Liver (tissue), 2 donors: Measurements from ENCODE around the gene SLC29A3.

Experiments used
- FOXA1 ChIP-seq: IDR thresholded peaks from 2 replicates; pipeline ENCODE4 v1.6.1; 2016; ENCODE audit warnings: antibody characterized with exemption
- TF ChIP-seq, protein P1 (sequence below): fragments of 150-350 bp; IDR thresholded peaks from 2 replicates; pipeline ENCODE4 v1.5.1; 2017; ENCODE audit warnings: improper control_type of control experiment, low read depth, low read length; ENCODE audit not compliant: missing input control
- donor health status: healthy.

DNA sequence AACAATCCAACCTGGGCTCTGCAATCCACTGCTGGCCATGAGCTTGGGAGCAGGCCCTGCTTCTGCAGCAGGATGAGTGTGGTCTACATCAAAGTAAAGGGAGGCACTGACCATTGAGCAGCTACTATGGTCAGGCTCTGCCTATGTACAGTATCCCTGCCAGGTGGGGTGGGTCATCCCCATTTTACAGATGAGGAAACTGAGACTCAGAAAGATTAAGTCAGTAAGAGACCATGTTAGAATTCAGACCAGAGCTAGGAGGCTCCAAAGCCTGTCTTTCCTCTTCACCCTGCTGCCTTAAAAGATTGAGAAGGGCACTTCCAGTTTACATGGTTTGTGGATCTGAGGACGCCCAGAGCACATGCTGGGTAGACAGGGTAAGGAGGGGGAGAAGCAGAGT is 50.5 kb downstream of the SLC29A3 start:
- no peak for TF ChIP-seq FOXA1
- TF ChIP-seq, protein P1, sequence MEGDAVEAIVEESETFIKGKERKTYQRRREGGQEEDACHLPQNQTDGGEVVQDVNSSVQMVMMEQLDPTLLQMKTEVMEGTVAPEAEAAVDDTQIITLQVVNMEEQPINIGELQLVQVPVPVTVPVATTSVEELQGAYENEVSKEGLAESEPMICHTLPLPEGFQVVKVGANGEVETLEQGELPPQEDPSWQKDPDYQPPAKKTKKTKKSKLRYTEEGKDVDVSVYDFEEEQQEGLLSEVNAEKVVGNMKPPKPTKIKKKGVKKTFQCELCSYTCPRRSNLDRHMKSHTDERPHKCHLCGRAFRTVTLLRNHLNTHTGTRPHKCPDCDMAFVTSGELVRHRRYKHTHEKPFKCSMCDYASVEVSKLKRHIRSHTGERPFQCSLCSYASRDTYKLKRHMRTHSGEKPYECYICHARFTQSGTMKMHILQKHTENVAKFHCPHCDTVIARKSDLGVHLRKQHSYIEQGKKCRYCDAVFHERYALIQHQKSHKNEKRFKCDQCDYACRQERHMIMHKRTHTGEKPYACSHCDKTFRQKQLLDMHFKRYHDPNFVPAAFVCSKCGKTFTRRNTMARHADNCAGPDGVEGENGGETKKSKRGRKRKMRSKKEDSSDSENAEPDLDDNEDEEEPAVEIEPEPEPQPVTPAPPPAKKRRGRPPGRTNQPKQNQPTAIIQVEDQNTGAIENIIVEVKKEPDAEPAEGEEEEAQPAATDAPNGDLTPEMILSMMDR: no peak
